HEK293T (cell line): Measurements from ENCODE around the gene ACOX3.

Experiments
- CTCF ChIA-PET: fragments of 350-600 bp; formaldehyde crosslinking; extraction: SDS; loops from one replicate; lab custom pipeline; 2021; ENCODE audit warnings: antibody characterized with exemption, inconsistent platforms; lab: Yijun Ruan, JAX
- POLR2A ChIA-PET: fragments of 350-600 bp; formaldehyde crosslinking; extraction: SDS; loops from one replicate; lab custom pipeline; 2020; ENCODE audit warnings: antibody characterized with exemption, inconsistent platforms; lab: Yijun Ruan, JAX
- DNase-seq: peaks from one replicate; pipeline ENCODE4 v3.0.0; 2012; ENCODE audit warnings: mixed read lengths; ENCODE audit errors: extremely low spot score
- ARNT ChIP-seq: fragments of 450-650 bp; IDR thresholded peaks from 2 replicates; pipeline ENCODE4 v1.6.1; 2017; ENCODE audit warnings: mild to moderate bottlenecking
- BHLHE40 ChIP-seq: fragments of 450-650 bp; IDR thresholded peaks from 2 replicates; pipeline ENCODE4 v1.6.1; 2016; ENCODE audit warnings: mild to moderate bottlenecking, moderate library complexity, borderline replicate concordance
- CTBP1 ChIP-seq: fragments of 450-650 bp; IDR thresholded peaks from 2 replicates; pipeline ENCODE4 v1.6.1; 2016; ENCODE audit warnings: borderline replicate concordance
- ELF4 ChIP-seq: fragments of 450-650 bp; IDR thresholded peaks from 2 replicates; pipeline ENCODE4 v1.6.1; 2017; ENCODE audit warnings: antibody characterized with exemption
- FOXA1 ChIP-seq: fragments of 450-650 bp; IDR thresholded peaks from 2 replicates; pipeline ENCODE4 v1.6.1; 2016; ENCODE audit warnings: mild to moderate bottlenecking
- FOXK2 ChIP-seq: fragments of 450-650 bp; IDR thresholded peaks from 2 replicates; pipeline ENCODE4 v1.6.1; 2016; ENCODE audit warnings: mild to moderate bottlenecking
- FOXM1 ChIP-seq: fragments of 450-650 bp; IDR thresholded peaks from 2 replicates; pipeline ENCODE4 v1.6.1; 2017; ENCODE audit warnings: mild to moderate bottlenecking, borderline replicate concordance
- HDGF ChIP-seq: fragments of 450-650 bp; IDR thresholded peaks from 2 replicates; pipeline ENCODE4 v1.6.1; 2017; ENCODE audit warnings: antibody characterized with exemption, borderline replicate concordance
- L3MBTL2 ChIP-seq: fragments of 450-650 bp; conservative IDR thresholded peaks from 2 replicates; pipeline ENCODE4 v1.6.1; 2016; ENCODE audit warnings: mild to moderate bottlenecking
- LEF1 ChIP-seq: fragments of 450-650 bp; IDR thresholded peaks from 2 replicates; pipeline ENCODE4 v1.6.1; 2017; ENCODE audit warnings: mild to moderate bottlenecking, borderline replicate concordance
- NFRKB ChIP-seq: fragments of 450-650 bp; IDR thresholded peaks from 2 replicates; pipeline ENCODE4 v1.6.1; 2016; ENCODE audit warnings: mild to moderate bottlenecking, moderate library complexity
- PKNOX1 ChIP-seq: fragments of 450-650 bp; IDR thresholded peaks from 2 replicates; pipeline ENCODE4 v1.6.1; 2016
- SP1 ChIP-seq: fragments of 450-650 bp; IDR thresholded peaks from 2 replicates; pipeline ENCODE4 v1.6.1; 2017
- SUZ12 ChIP-seq: fragments of 450-650 bp; IDR thresholded peaks from 2 replicates; pipeline ENCODE4 v1.6.1; 2016; ENCODE audit warnings: mild to moderate bottlenecking
- TARDBP ChIP-seq: fragments of 450-650 bp; IDR thresholded peaks from 2 replicates; pipeline ENCODE4 v1.6.1; 2016
- ZNF384 ChIP-seq: fragments of 450-650 bp; IDR thresholded peaks from 2 replicates; pipeline ENCODE4 v1.6.1; 2016

ACOX3 gene

GRCh38 chr4:8478371-8478770 lies 37.8 kb upstream of the ACOX3 start:
- POLR2A ChIA-PET: no interaction called here
- no peak for DNase-seq
- CTCF ChIA-PET: interaction anchor here (1.8 kb wide), 1 partner anchor 10 kb away, joined by 4 read pairs; no protein-coding TSS in a partner anchor

GRCh38 chr4:8477676-8478075 lies 37.2 kb upstream of the ACOX3 start:
- TF ChIP-seq FOXK2 (no peak), FOXA1 (no peak), ELF4 (no peak), BHLHE40 (no peak), SP1 (no peak), ZNF384 (no peak), PKNOX1 (no peak), SUZ12 (no peak), LEF1 (no peak), L3MBTL2 (no peak), FOXM1 (no peak), ARNT (no peak), TARDBP (no peak), NFRKB (no peak), CTBP1 (no peak)
- POLR2A ChIA-PET: no interaction called here
- no peak for DNase-seq
- CTCF ChIA-PET: no interaction called here

More at GRCh38 chr4:8478371-8478770, 37.8 kb upstream of the ACOX3 start:
- TF ChIP-seq SP1 (no peak), LEF1 (no peak), FOXA1 (no peak), L3MBTL2 (no peak), FOXK2 (no peak), ELF4 (no peak), ARNT (no peak), NFRKB (no peak), HDGF (no peak), ZNF384 (no peak), FOXM1 (no peak), CTBP1 (no peak), BHLHE40 (no peak)

GRCh38 chr4:8477095-8477635 lies 36.6 kb upstream of the ACOX3 start:
- DNase-seq: no peak
- CTCF ChIA-PET: no interaction called here
- no peak for TF ChIP-seq SP1
- TF ChIP-seq CTBP1: no peak
- no peak for TF ChIP-seq ELF4
- no peak for TF ChIP-seq TARDBP
- no peak for TF ChIP-seq PKNOX1
- no peak for TF ChIP-seq FOXA1
- TF ChIP-seq FOXM1: no peak
- TF ChIP-seq ZNF384: no peak
- no peak for TF ChIP-seq HDGF
- TF ChIP-seq SUZ12: no peak
- TF ChIP-seq L3MBTL2: no peak
- no peak for TF ChIP-seq BHLHE40
- TF ChIP-seq ARNT: no peak
- no peak for TF ChIP-seq FOXK2
- no peak for TF ChIP-seq LEF1
- no peak for TF ChIP-seq NFRKB
- POLR2A ChIA-PET: no interaction called here

- TF ChIP-seq TARDBP (no peak), FOXK2 (no peak), L3MBTL2 (no peak), BHLHE40 (no peak), PKNOX1 (no peak), FOXM1 (no peak)
- POLR2A ChIA-PET: no interaction called here
- DNase-seq: no peak
- CTCF ChIA-PET: no interaction called here
These were observed 35.4 kb upstream of the ACOX3 start for GRCh38 chr4:8475751-8476575.

GRCh38 chr4:8474856-8475255 lies 34.3 kb upstream of the ACOX3 start:
- no peak for TF ChIP-seq TARDBP
- no peak for TF ChIP-seq SP1
- TF ChIP-seq NFRKB: no peak
- POLR2A ChIA-PET: no interaction called here
- DNase-seq: no peak
- CTCF ChIA-PET: no interaction called here
